A673 (cell line): ENCODE measurements around the gene AARS2. TPM values are rescaled to one million over a fixed set of nuclear protein-coding genes. Genes with fewer than 3 reads are reported as not detected.

Source experiments
- BruUV-seq: library from RNA; stranded (reverse); fragments of 400-500 nt; replicated peaks from 2 replicates; lab custom pipeline; 2021; lab: Mats Ljungman, UMichigan
- CTCF ChIA-PET: fragments of 300-600 bp; sonication (Branson Sonifier 250); formaldehyde crosslinking; loops from one replicate; lab custom pipeline; 2022; ENCODE audit warnings: antibody characterized with exemption; lab: Charles Lee
- POLR2A ChIA-PET: fragments of 300-600 bp; sonication (Branson Sonifier 250); formaldehyde crosslinking; loops from one replicate; lab custom pipeline; 2022; ENCODE audit warnings: antibody characterized with exemption; ENCODE audit not compliant: low non-redundant PET; lab: Charles Lee
- DNase-seq: peaks from one replicate; pipeline ENCODE4 v3.0.0-alpha.2; 2015; ENCODE audit warnings: low spot score
- H3K27ac ChIP-seq: fragments of 200-600 bp; sonication (generic); 2 replicates; pipeline ENCODE4 v1.5.1; 2016; ENCODE audit warnings: mixed run types, low read depth, mild to moderate bottlenecking, mixed read lengths, antibody characterized with exemption, low read length; ENCODE audit not compliant: poor library complexity, severe bottlenecking
- H3K27me3 ChIP-seq: fragments of 200-600 bp; sonication (generic); replicated peaks from 2 replicates; pipeline ENCODE4 v1.6.1; 2017; ENCODE audit warnings: mixed run types, low read depth, mild to moderate bottlenecking, mixed read lengths, antibody characterized with exemption, low read length; ENCODE audit not compliant: insufficient read depth, poor library complexity
- H3K36me3 ChIP-seq: fragments of 200-600 bp; sonication (generic); 2 replicates; pipeline ENCODE4 v1.6.1; 2016; ENCODE audit warnings: mixed run types, mild to moderate bottlenecking, mixed read lengths, antibody characterized with exemption, low read length; ENCODE audit not compliant: insufficient read depth, poor library complexity, severe bottlenecking
- H3K4me1 ChIP-seq: fragments of 200-600 bp; sonication (generic); 2 replicates; pipeline ENCODE4 v1.6.1; 2017; ENCODE audit warnings: mixed run types, mild to moderate bottlenecking, mixed read lengths, antibody characterized with exemption, low read length; ENCODE audit not compliant: insufficient read depth, poor library complexity, severe bottlenecking
- H3K4me3 ChIP-seq: fragments of 200-600 bp; sonication (generic); 2 replicates; pipeline ENCODE4 v1.5.1; 2016; ENCODE audit warnings: low read depth, mixed run types, mild to moderate bottlenecking, mixed read lengths, low read length; ENCODE audit not compliant: poor library complexity, severe bottlenecking
- H3K9me3 ChIP-seq: fragments of 200-600 bp; sonication (generic); 2 replicates; pipeline ENCODE4 v1.6.1; 2016; ENCODE audit warnings: mixed run types, low read depth, mild to moderate bottlenecking, mixed read lengths, antibody characterized with exemption, low read length; ENCODE audit not compliant: poor library complexity, severe bottlenecking
- EZH2 ChIP-seq: fragments of 200-600 bp; sonication (generic); IDR thresholded peaks from 2 replicates; pipeline ENCODE4 v1.6.1; 2017; ENCODE audit warnings: borderline replicate concordance, low read depth, mild to moderate bottlenecking, mixed read lengths, antibody characterized with exemption, low read length; ENCODE audit not compliant: poor library complexity, severe bottlenecking
- intact Hi-C: fragments of 100-400 bp; cut with micrococcal nuclease; formaldehyde crosslinking; loops from one replicate; pipeline ENCODE4 v1.10.0; 2022; ENCODE audit not compliant: unreplicated experiment
- total RNA-seq: library from RNA; stranded (reverse); gene quantifications from 2 replicates; pipeline ENCODE4 v1.2.3, GENCODE V29; 2021
- TF ChIP-seq, protein P1 (sequence below): fragments of 300-800, 200-600 bp; sonication (generic); conservative IDR thresholded peaks from 2 replicates; pipeline ENCODE4 v1.5.1; 2017; ENCODE audit warnings: low read depth, mild to moderate bottlenecking, antibody characterized with exemption, low read length, moderate library complexity, mixed read lengths

The AARS2 gene
- total RNA-seq, 1 experiment from 2014 or later: 25.0 TPM

GRCh38 chr6:44262467-44263353, 50.4 kb downstream of the AARS2 start:
- no peaks in the 10 kb centered on the region for H3K9me3 ChIP-seq
- POLR2A ChIA-PET: no interaction called here
- no peak overlapping the region for H3K27ac ChIP-seq
- no peak for TF ChIP-seq EZH2
- TF ChIP-seq, protein P1, sequence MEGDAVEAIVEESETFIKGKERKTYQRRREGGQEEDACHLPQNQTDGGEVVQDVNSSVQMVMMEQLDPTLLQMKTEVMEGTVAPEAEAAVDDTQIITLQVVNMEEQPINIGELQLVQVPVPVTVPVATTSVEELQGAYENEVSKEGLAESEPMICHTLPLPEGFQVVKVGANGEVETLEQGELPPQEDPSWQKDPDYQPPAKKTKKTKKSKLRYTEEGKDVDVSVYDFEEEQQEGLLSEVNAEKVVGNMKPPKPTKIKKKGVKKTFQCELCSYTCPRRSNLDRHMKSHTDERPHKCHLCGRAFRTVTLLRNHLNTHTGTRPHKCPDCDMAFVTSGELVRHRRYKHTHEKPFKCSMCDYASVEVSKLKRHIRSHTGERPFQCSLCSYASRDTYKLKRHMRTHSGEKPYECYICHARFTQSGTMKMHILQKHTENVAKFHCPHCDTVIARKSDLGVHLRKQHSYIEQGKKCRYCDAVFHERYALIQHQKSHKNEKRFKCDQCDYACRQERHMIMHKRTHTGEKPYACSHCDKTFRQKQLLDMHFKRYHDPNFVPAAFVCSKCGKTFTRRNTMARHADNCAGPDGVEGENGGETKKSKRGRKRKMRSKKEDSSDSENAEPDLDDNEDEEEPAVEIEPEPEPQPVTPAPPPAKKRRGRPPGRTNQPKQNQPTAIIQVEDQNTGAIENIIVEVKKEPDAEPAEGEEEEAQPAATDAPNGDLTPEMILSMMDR: no peak
- DNase-seq: no peak
- no peaks in the 10 kb centered on the region for H3K27me3 ChIP-seq
- no TSS peak for BruUV-seq
- intact Hi-C loops: no loop called here
- peaks cover 2% of the 10 kb centered on the region for H3K36me3 ChIP-seq
- no peak overlapping the region for H3K4me3 ChIP-seq
- H3K4me1 ChIP-seq: peaks cover 17% of the 10 kb centered on the region
- CTCF ChIA-PET: no interaction called here

DNA sequence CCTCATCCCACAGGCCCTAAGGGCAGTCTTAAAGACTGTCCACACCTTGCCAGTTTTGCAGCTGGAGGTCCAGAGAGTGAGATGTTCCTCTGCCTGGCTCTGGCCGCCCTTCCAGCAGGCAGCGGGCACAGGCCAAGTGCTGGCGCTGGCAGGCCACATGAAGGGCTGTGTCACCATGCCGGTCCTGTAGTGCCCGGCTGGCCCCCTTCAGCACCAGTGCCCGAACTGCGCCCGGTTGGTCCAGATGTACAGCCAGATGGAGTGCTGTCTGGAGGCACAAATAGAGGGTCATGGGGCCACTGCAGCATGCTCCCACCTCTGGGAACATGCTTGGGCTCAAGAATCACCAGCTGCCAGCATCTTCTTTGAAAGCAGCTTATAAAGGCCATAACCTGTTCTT, 51.6 kb downstream of the AARS2 start:
- Histone ChIP-seq H3K4me3 (no peak overlapping the region), H3K9me3 (no peaks in the 10 kb centered on the region), H3K36me3 (peaks cover 2% of the 10 kb centered on the region), H3K27me3 (no peaks in the 10 kb centered on the region), H3K27ac (no peak overlapping the region), H3K4me1 (peaks cover 18% of the 10 kb centered on the region)
- intact Hi-C loops: no loop called here
- no TSS peak for BruUV-seq
- POLR2A ChIA-PET: no interaction called here
- CTCF ChIA-PET: interaction anchor here (0.5 kb wide), 1 partner anchor 25 kb away, joined by 5 read pairs; no protein-coding TSS in a partner anchor
- DNase-seq: no peak
- TF ChIP-seq, protein P1: no peak
- TF ChIP-seq EZH2: no peak

GRCh38 chr6:44260451-44261297, 52.5 kb downstream of the AARS2 start:
- TF ChIP-seq, protein P1: no peak
- no peak for TF ChIP-seq EZH2
- no TSS peak for BruUV-seq
- Histone ChIP-seq H3K4me1 (peaks cover 27% of the 10 kb centered on the region), H3K36me3 (peaks cover 2% of the 10 kb centered on the region), H3K4me3 (no peak overlapping the region), H3K27ac (no peak overlapping the region), H3K9me3 (no peaks in the 10 kb centered on the region), H3K27me3 (no peaks in the 10 kb centered on the region)
- DNase-seq: no peak
- ChIA-PET POLR2A (no interaction called here), CTCF (interaction anchor here (0.5 kb wide), 1 partner anchor 24 kb away, joined by 5 read pairs; no protein-coding TSS in a partner anchor)
- intact Hi-C loops: no loop called here
